Right lobe of liver (tissue), 4 donors: Measurements from ENCODE around the gene FAM53A.

Experiments used
- POLR2A ChIP-seq: fragments of 450-650 bp; IDR thresholded peaks from one replicate; pipeline ENCODE4 v1.6.1; 2017; ENCODE audit warnings: antibody characterized with exemption, mild to moderate bottlenecking
- TF ChIP-seq, protein P1 (sequence below), 4 donors: fragments of 200-600 bp in 3 of 4; fragments of 450-650 bp in 1 of 4; IDR thresholded peaks; one replicate each; pipeline versions ENCODE4 v1.5.1 to v1.8.0; 2016 to 2022; ENCODE audit warnings: antibody characterized with exemption in 4 of 4, mild to moderate bottlenecking in 2 of 4
- donor health status: DM: no; HTN: no; CAD: no.
- donor health status: DM: no; HTN: no; CAD: no.
- donor health status: DM: no; HTN: yes; CAD: no.

GRCh38 chr4:1600811-1601532 is 83.1 kb downstream of the FAM53A start:
- TF ChIP-seq, protein P1, sequence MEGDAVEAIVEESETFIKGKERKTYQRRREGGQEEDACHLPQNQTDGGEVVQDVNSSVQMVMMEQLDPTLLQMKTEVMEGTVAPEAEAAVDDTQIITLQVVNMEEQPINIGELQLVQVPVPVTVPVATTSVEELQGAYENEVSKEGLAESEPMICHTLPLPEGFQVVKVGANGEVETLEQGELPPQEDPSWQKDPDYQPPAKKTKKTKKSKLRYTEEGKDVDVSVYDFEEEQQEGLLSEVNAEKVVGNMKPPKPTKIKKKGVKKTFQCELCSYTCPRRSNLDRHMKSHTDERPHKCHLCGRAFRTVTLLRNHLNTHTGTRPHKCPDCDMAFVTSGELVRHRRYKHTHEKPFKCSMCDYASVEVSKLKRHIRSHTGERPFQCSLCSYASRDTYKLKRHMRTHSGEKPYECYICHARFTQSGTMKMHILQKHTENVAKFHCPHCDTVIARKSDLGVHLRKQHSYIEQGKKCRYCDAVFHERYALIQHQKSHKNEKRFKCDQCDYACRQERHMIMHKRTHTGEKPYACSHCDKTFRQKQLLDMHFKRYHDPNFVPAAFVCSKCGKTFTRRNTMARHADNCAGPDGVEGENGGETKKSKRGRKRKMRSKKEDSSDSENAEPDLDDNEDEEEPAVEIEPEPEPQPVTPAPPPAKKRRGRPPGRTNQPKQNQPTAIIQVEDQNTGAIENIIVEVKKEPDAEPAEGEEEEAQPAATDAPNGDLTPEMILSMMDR (IDR thresholded peaks at IDR 0.05): no peak
- TF ChIP-seq POLR2A: no peak
